Measurements from ENCODE around the gene PIK3IP1. TPM values are rescaled to one million over a fixed set of nuclear protein-coding genes. Genes with fewer than 3 reads are reported as not detected.

The PIK3IP1 gene
- polyA plus RNA-seq, 3 donors from 2014 or later, result 88.2 to 136 (median 98.1) TPM

Other genes starting within 250 kb of the PIK3IP1 start
- gene SMTN, start 211.2 kb downstream of the PIK3IP1 start, polyA plus RNA-seq, result 1 to 10 TPM in 2 of 3 donors, under 1 TPM in 1; 0.49 to 2.7 (median 1.5) TPM
- gene SELENOM, start 184.9 kb downstream of the PIK3IP1 start, polyA plus RNA-seq, result 10 to 100 TPM; 24.1 to 51.0 (median 33.5) TPM
- not detected for gene INPP5J, start 169.5 kb downstream of the PIK3IP1 start, polyA plus RNA-seq
- not detected for gene PLA2G3, start 152.0 kb downstream of the PIK3IP1 start, polyA plus RNA-seq
- gene RNF185, start 132.3 kb downstream of the PIK3IP1 start, polyA plus RNA-seq, result 10 to 100 TPM; 12.8 to 27.3 (median 20.1) TPM
- gene LIMK2, start 80.2 kb downstream of the PIK3IP1 start, polyA plus RNA-seq, result 10 to 100 TPM in 1 of 3 donors, 1 to 10 TPM in 2; 4.0 to 12.9 (median 6.2) TPM
- gene PATZ1, start 53.9 kb upstream of the PIK3IP1 start, polyA plus RNA-seq, result 1 to 10 TPM; 4.5 to 9.1 (median 5.3) TPM
- gene DRG1, start 107.1 kb upstream of the PIK3IP1 start, polyA plus RNA-seq, result 100 to 1,000 TPM in 2 of 3 donors, 10 to 100 TPM in 1; 82.0 to 129 (median 105) TPM
- gene EIF4ENIF1, start 197.4 kb upstream of the PIK3IP1 start, polyA plus RNA-seq, result 10 to 100 TPM in 1 of 3 donors, 1 to 10 TPM in 2; 6.9 to 21.1 (median 9.7) TPM
- gene SFI1, start 204.0 kb upstream of the PIK3IP1 start, polyA plus RNA-seq, result 10 to 100 TPM in 2 of 3 donors, 1 to 10 TPM in 1; 4.2 to 31.5 (median 11.1) TPM

Data from immature natural killer cell (primary cell).